Ureter (tissue), 1 donor: ENCODE results near the gene CCT8L2. TPM values are rescaled to one million over a fixed set of nuclear protein-coding genes. Genes with fewer than 3 reads are reported as not detected.
"Not testable (repeated sequence)": the region's sequence is repeated elsewhere in the genome, so short reads cannot be mapped to it uniquely, and the experiment has no call there.

Experiments
- DNase-seq: peaks from one replicate; pipeline ENCODE4 v3.0.0-alpha.2; 2020; ENCODE audit warnings: low spot score
- total RNA-seq: library from RNA; stranded (reverse); gene quantifications from one replicate; pipeline ENCODE4 v1.2.4, GENCODE V29; 2023
- donor health status: DM: yes; HTN: yes; CAD: no.

The CCT8L2 gene, protein sequence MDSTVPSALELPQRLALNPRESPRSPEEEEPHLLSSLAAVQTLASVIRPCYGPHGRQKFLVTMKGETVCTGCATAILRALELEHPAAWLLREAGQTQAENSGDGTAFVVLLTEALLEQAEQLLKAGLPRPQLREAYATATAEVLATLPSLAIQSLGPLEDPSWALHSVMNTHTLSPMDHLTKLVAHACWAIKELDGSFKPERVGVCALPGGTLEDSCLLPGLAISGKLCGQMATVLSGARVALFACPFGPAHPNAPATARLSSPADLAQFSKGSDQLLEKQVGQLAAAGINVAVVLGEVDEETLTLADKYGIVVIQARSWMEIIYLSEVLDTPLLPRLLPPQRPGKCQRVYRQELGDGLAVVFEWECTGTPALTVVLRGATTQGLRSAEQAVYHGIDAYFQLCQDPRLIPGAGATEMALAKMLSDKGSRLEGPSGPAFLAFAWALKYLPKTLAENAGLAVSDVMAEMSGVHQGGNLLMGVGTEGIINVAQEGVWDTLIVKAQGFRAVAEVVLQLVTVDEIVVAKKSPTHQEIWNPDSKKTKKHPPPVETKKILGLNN
- not detected for total RNA-seq

DNA sequence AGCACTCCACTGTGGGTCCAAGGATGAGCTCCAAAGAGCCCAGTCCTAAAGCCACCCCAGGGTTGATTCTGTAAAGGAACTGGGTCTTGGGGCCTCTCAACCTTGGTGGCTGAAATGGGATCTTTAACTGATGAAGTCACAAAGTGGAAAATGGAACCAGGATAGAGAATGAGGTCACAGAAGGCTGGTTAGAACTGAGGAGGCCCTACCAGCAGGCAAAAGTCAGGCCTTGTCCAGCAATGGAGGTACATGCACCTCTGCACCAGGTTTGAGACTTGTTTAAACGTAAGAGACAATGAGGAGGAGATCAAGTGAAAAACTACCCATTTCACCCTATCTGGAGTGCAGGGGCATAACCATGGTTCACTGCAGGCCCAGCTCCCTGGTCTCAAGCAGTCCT lies at the start of gene CCT8L2:
CCT8L2 (minus strand) TSS at position 101 of the 400 bp plus-strand sequence. CDS start 260 bp downstream, outside the sequence.
- DNase-seq: not testable (repeated sequence)

DNA sequence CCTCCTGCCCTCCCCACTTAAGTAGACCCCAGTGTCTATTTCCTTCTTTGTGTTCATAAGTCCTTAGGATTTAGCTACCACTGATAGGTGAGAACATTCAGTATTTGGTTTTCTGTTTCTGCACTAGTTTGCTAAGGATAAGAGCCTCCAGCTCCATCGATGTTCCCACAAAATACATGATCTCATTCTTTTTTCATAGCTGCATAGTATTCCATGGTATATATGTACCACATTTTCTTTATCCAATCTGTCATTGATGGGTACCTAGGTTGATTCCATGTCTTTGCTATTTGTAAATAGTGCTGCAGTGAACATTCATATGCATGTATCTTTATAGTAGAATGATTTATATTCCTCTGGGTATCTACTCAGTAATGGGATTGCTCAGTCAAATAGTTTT lies 42.8 kb upstream of the CCT8L2 start:
- not testable (repeated sequence) for DNase-seq

- DNase-seq: not testable (repeated sequence)
These were observed 41.5 kb upstream of the CCT8L2 start for GRCh38 chr22:16634092-16634491.

DNA sequence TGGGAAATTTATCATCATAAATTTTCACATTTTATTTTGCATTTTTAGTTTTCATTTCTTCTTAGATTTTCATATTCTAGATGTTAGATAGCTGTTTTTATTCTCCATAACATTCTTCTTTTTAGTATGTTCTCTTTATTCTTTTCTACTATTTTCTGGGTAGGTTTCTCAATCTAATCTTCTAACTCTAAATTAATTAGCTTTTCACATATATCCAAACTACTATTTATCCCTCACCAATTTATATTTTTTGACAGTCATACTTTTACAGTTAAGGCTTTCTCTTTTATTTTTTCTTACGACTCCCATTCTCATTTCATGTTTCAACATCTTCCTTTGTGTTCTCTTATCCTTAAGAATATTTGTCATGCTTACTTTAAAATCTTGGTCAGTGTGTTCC lies 35.9 kb upstream of the CCT8L2 start:
- not testable (repeated sequence) for DNase-seq

DNA sequence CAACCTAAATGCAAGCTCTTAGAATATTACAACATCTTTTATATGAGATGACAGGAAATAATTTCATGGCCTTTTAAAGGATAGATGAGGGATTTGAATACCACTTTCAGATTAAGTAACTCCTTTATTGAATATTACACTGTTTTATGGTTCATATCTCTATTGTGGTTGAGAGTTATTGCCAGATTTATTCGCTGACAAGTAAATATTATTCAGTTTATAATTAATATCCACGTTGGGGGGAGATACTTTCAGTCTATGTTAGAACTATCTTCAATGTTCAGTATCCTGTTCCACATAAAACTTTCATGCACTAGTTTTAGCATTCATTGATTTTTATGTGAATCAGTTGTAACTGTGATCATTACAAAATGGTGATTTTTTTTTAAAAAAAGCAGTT lies 32.4 kb upstream of the CCT8L2 start:
- not testable (repeated sequence) for DNase-seq

DNA sequence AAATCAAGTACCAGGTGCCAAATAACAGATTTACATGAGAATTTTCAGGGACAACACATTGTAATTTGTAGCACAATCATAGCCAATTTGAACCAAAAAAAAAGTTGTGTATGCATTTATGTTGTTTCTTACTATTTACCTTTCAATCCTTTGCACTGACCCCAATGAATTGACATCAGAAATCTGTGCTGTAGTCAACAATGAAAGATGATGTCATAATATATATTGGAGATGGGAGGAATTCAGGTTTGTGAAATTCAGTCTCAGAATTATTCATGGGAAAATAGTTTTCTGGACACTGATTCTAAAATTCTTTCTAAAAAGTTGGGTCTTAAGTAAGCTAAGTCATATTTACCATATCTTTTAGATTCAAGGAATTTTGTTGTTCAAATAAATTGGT lies 31.0 kb upstream of the CCT8L2 start:
- not testable (repeated sequence) for DNase-seq

- not testable (repeated sequence) for DNase-seq
These were observed 24.9 kb upstream of the CCT8L2 start for GRCh38 chr22:16617516-16617915.

- not testable (repeated sequence) for DNase-seq
These were observed 23.9 kb upstream of the CCT8L2 start for GRCh38 chr22:16616390-16616938.

GRCh38 chr22:16615606-16616245 lies 23.1 kb upstream of the CCT8L2 start:
- DNase-seq: not testable (repeated sequence)

DNA sequence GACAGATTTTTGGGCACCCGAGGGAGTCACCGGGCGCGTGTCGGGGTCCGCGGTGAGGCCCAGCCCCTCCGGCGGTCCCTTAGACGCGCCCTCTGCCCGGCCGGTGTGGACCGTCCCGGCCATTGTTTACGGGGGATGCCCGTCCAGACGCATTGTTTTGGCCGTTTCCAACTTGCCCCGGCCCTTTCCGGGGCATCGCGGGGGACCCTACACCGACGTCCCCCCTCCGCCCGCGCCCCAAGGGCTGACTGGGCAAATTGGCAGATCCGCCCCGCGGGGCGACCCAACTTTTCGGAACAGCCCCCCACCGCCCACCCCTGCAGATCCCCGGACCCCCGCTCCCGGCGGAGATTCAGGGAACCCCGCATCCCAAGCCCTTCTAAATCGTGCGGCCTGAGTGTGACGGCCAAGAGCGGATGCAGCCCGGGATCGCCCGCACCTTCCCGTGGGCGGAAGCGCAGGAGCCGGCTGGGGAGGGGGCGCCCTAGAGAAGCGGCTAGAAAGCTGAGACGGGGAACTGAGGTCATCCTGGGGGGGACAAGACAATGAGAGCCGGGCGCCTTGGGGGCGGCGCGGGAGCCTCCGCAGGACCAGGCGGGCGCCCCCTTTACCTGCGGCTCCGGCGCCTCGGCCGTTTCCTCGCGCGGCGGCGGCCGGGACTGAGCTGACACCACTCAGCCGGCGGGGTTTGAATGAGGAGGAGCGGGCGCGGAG lies 17.1 kb upstream of the CCT8L2 start:
- DNase-seq: no peak

- DNase-seq: no peak
These were observed 16.3 kb upstream of the CCT8L2 start for GRCh38 chr22:16608931-16609330.

- not testable (repeated sequence) for DNase-seq
These were observed 11.8 kb upstream of the CCT8L2 start for GRCh38 chr22:16604257-16604998.

GRCh38 chr22:16603770-16604242 lies 11.2 kb upstream of the CCT8L2 start:
- DNase-seq: not testable (repeated sequence)

DNA sequence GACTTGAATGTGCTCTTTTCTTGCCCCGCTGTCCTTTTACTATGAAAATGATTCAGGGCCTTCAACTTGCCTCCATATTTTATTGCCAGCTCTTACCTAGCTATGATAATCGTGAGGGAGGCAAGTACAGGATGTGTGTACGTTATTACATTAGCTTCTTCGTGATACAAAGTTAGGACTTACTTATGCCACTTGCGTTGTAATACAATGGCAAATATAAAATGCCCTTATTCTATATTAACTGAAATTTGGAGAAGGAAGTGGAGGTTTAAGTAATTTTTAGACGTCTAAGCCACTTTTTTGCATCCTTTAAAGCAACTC lies 10.8 kb upstream of the CCT8L2 start:
- no peak for DNase-seq

DNA sequence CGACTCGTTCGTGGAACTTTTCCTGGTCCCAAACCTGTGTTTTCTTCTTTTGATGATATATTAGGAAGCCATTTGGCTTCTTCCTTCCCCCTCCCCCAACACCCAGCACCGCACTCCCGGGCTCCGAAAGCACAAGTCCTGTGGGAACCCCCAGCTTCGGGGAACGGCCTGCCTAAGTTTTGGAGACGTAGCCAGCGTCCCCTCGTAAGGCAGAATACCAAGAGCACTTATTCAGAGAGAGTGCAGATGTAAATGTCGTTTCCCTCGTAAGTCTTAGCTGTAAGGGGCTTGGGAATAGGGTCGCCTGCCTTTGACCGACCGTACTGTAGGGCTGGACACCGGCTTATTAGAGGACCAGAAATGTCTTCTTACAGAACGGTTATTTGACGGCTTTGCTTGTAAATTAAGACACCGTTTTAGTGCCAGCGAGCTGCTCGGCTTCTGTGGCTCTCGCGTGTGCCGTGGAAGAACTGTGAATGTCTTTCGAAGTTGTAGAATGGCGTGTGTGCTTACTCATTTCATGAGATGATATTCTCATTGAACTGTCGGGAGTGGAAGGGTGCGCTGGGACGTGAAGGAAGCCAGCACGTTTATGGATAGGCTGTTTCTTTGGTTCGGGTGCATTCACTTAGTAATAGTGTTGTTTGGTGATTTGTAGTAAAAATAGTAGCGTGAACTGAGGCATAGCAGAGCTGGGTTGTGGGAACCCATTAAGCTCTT lies 10.3 kb upstream of the CCT8L2 start:
- not testable (repeated sequence) for DNase-seq

- not testable (repeated sequence) for DNase-seq
These were observed 9.7 kb upstream of the CCT8L2 start for GRCh38 chr22:16602224-16602727.

- no peak for DNase-seq
These were observed 9.0 kb upstream of the CCT8L2 start for GRCh38 chr22:16601437-16602223.

DNA sequence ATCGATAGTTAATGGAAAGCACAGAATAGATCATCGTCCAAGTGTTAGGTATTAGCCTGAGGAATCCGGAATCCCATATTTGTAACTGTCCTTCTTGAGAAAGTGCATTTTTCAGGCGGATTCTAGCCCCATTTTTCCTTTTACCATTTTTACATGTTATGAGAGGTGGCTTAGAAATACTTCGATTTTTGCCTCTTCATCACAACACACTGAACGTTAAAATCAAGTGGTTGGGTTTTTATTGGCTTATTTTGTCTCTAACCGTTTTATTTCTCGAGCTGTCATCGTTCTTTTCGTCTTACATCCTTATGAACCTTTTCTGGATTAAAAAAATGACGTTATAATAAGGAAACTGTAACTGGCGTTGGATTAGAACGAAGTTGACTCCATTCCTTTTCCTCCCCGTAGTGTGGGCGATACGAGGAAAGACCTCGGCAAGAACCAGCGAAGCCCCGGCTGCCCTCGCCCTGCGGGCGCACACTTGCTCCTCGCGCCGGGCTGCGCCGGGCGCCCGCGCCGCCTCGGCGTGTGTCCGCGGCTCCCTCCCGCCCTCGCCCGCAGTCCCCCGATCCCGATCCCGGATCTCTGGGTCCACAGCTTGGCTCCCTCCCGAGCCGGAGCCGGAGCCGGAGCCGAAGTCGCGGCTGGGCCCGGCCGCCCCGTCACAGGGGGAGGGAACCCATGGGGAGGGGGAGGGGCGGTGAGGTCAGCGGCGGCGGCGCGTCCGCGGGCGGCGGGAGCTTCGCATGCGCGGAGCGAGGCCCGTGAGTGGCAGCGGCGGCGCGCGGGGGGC lies 8.2 kb upstream of the CCT8L2 start:
- DNase-seq: peak; percentile 70
